Activated CD4-positive, alpha-beta T cell treated with anti-CD3 and anti-CD28 coated beads, Interleukin-2, amount 50 U/mL, for 48 hours (primary cell): Measurements from ENCODE around the gene POMGNT1.
"Not testable (repeated sequence)": the region's sequence is repeated elsewhere in the genome, so short reads cannot be mapped to it uniquely, and the experiment has no call there.

Experiments
- DNase-seq, 2 experiments: peaks; one replicate each; pipeline ENCODE4 v3.0.0-alpha.2; 2020

Gene POMGNT1

DNA sequence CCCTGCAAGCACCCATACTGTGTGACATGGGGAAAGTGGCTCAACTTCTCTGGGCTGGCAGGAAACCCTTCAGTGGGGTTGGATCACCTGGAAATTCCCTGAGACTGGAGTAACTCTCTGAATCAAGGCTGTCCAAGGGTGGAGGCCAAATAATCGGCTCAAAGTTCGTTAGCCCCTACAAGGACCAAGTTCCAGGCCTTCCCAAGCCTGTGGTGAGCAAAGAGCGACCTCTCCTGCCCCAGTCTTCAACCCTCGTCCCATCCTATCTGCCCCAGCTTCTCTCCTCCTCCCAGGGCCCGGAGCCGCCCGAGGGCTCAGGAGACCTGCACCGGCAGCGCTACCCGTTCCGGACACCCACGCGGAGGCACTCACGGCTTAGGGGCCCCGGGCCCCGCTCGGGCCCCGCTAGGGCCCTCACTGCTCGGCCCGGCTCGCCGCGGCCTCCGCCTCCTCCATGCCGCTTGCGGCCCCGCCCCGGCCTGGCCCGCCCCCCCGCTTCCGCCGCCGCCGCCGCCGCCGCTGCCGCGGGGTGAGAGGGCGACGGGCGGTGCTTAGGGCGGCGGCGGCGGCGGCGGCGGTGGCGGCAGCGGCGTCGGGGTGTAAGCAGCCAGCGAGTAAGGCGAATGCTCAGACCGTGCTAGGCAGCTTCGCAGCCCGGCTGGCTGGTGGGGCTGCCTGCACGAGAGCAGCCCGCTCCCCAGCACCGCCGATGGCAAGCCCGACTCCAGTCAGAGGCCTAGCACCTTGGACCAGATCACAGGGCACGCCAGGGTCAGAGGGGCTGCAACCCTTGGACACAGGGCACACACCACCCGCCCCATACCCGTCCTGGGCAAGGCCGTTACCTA lies at the start of gene POMGNT1:
Gene POMGNT1, minus strand, starts transcription at position 471 of the 848 bp plus-strand sequence. CDS start 613 bp downstream, outside the sequence.
- peak; percentile 76 for DNase-seq

DNA sequence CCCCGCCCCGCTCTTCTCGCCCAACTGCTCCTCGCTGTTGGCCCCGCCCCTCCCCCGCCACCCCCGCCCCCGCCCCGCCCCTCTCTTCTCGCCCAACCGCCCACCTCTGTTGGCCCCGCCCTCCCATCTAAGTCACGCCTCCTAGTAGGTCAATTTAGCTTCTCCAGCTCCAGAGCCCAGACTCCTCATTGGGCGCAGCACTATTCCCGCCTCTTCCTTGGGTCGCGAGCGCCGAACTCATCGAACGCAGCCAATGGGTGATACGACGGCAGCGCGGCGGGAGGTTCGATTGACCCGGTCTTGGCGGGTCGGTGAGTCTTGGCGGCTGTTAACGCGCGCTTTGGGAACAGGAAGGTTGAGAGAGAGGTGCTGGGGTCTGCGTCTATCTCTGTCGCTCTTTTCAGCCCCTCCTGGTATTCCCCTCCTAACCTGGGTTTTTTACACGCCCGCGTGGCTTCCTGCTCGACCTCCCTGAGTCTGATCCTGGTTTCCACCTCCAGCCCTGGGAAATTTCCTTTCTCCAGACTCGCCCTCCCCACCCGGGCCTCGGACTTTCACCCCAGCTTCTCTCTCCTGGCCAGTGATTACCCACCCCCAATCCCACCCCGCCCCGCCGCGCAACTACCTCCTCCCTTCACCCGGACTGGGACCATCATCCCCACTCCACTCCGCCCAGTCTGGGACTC lies 49.3 kb upstream of the POMGNT1 start, which contains the start of gene RAD54L:
Gene RAD54L, plus strand, starts transcription at position 328 of the 686 bp plus-strand sequence. CDS start 643 bp downstream, outside the sequence.
- peak; percentile 98 to 99 for DNase-seq

DNA sequence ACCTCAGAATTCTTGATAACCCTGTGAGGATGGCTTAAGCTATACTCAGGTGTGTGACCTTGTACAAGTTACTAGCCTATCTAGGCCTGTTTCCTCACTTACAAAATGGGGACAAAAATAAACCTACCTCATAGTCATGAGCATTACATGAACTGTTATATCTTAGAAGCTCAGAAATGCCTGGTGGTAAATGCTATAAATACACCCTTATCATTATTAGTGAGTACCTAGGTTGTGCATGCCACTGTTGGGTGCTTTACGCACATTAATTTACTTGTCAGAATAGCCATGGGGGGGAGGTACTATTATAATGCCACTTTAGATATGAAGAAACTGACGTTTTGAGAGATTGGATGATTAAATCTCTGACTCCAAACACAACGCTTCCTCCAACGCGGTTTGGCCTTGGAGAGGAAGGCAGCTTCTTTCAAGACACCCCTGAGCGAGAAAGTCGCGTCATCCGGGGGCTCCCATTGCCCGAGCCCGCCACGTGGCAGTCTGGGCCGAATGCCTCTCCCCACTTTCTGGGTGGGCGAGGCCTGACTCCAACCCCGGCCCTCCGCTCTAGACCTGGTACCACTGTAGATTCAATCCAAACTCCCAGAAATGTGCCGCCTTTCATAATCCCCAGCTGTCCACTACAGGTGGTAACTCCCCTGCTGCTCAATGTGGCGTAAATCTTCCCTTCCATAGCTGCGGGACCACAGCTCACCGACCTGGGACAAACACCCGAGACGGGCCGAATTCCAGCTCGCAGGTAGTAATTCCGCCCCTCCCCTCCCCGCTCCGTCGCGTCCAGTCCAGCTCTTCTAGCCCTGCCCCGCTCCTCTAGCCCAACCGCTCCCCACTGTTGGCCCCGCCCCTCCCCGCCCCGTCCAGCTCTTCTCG lies 48.6 kb upstream of the POMGNT1 start:
- DNase-seq = peak; percentile 61 to 71

DNA sequence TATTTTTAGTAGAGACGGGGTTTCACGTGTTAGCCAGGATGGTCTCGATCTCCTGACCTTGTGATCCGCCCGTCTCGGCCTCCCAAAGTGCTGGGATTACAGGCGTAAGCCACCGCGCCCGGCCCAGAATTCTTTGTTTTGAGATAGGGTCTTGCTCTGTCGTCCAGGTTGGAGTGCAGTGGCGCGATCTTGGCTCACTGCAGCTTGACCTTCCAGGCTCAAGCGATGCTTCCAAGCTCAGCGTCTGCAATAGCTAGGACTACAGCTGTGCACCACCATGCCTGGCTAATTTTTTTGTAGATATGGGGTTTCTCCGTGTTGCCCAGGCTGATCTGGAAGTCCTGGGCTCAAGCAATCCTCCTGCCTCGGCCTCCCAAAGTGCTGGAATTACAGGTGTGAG lies 47.9 kb upstream of the POMGNT1 start:
- DNase-seq = not testable (repeated sequence)

DNA sequence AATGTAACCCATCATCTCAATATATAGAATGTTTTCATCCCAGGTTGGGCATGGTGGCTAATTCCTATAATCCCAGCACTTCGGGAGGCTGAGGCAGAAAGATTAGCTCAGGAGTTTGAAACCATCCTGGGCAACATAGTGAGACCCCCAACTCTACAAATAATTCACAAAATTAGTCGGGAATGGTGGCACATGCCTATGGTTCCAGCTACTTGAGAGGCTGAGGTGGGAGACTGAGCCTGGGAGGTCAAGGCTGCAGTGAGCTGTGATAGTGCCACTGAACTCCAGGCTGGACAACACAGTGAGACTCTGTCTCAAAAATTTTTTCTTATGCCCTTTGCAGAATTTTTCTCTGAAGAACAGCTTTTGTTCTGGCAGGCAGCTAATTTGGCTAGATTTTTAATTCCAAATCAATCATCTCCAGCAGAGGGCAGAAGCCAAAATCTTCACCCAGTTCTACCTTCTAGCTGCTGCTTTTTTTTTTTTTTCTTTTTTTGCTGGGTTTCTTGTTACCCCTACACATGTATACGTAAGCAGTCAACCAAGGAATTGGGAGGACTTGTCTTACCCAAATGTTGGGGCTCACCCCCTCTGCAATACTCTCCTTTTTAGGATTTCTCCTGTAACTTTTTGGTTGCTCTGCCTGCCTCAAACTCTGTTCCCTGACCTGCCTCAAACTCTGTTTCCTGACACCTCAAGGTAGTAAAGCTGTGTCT lies 46.6 kb upstream of the POMGNT1 start:
- DNase-seq = no peak

DNA sequence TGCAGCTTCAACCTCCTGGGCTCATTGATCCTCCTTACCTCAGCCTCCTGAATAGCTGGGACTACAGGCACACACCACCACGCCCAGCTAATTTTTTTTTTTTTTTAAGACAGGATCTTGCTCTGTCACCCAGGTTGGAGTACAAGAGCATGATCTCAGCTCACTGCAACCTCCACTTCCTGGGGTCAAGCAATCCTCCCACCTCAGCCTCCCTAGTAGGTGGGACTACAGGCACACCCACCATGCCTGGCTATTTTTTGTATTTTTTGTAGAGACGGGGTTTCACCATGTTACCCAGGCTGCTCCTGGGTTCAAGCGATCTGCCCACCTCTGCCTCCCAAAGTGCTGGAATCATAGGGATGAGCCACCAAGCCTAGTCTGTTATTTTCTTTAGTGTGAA lies 45.6 kb upstream of the POMGNT1 start:
- not testable (repeated sequence) for DNase-seq

DNA sequence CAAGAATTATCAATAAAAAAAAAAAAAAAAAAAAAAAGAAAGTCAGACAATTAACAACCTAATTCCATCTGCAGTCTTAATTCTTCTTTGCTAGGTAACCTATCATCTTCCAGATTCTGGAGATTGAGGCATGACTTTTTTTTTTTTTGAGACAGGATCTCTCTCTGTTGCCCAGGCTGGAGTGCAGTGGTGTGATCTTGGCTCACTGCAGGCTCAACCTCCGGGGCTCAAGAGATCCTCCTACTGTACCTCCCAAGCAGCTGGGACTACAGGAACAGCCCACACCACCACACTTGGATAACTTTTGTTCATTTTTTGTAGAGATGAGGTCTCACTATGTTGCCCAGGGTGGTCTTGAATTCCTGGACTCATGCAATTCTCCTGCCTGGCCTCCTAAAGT lies 44.7 kb upstream of the POMGNT1 start:
- no peak for DNase-seq

DNA sequence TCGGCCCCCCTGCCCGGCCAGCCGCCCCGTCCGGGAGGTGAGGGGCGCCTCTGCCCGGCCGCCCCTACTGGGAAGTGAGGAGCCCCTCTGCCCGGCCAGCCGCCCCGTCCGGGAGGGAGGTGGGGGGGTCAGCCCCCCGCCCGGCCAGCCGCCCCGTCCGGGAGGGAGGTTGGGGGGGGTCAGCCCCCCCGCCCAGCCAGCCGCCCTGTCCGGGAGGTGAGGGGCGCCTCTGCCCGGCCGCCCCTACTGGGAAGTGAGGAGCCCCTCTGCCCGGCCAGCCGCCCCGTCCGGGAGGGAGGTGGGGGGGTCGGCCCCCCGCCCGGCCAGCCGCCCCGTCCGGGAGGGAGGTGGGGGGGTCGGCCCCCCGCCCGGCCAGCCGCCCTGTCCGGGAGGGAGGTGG lies 43.5 kb upstream of the POMGNT1 start:
- DNase-seq = not testable (repeated sequence)

DNA sequence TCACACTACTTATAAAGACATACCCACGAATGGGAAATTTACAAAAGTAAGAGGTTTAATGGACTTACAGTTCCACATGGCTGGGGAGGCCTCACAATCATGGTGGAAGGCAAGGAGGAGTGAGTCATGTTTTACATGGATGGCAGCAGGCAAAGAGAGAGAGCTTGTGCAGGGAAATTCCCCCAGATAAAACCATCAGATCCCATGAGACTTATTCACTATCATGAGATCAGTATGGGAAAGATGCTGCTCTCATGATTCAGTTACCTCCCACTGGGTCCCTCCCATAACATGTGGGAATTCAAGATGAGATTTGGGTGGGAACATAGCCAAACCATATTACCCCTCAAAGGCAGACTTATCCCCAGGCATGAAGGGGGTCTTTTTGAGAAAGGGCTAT lies 40.6 kb upstream of the POMGNT1 start:
- DNase-seq = not testable (repeated sequence)

DNA sequence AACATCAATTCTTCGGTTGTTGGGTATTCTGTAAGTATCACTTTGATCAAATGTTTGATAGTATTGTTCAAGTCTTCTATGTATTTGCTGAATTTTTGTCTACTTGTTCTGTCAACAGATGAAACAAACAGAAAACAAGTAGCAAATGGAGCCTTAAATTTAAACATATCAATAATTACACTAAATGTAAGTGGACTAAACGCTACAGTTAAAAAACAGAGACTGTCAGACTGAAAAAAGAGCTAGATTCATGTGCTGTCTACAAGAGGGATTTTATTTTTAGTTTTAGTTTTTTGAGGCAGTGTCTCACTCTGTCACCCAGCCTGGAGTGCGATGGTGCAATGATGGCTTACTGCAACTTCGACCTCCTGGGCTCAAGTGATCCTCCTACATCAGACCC lies 38.6 kb upstream of the POMGNT1 start:
- DNase-seq = no peak

DNA sequence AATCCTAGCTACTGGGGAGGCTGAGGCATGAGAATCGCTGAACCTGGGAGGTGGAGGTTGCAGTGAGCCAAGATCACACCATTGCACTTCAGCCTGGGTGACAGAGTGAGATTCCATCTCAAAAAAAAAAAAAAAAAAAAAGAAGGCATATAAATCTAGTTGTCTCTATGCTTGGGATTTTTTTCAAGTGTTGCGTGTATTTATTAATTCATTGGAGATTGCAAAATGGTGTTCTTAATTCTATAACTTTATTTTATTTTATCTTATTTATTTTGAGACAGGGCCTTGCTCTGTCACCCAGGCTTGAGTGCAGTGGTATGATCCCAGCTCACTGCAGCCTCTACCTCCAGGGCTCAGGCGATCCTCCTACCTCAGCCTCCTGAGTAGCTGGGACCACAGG lies 33.0 kb upstream of the POMGNT1 start:
- DNase-seq = not testable (repeated sequence)

DNA sequence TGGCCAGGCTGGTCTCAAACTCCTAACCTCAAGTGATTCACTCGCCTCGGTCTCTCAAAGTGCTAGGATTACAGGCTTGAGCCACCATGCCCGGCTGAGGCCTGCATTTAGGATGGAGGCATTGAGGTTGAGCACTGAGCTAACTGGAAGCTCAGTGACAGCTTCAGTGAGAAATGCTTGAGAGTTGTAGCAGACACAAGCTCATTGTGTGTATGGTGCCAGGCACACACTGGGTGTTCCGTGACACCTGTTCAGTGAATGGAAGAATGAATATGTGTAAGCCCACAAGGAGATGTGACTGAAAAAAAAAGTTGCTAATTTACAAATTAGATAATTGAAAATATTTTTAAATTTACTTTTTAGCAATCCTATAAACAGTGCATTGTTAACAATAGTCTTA lies 26.7 kb upstream of the POMGNT1 start:
- no peak for DNase-seq

DNA sequence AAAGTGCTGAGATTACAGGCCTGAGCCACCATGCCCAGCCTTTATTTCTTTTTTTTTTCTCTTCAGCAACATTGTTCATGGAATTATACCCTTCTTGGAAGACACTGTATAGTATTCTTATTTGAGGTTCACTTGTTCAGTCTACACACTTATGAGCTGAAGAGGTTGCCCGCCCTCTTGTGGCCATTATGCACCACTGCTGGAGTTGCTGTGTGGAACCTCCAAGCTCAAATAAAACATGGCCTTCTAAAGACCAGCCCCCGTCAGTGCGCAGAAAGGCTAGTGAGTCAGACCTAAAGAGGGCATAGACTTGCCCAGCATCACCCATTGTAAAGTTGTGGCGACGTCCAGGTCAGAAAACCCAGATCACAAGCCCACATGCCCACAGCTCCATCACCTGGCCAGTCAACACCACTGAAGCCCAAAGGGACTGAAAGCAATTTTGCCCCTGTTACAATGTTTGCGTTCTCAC lies 25.3 kb upstream of the POMGNT1 start:
- peak; percentile 53 to 68 for DNase-seq

DNA sequence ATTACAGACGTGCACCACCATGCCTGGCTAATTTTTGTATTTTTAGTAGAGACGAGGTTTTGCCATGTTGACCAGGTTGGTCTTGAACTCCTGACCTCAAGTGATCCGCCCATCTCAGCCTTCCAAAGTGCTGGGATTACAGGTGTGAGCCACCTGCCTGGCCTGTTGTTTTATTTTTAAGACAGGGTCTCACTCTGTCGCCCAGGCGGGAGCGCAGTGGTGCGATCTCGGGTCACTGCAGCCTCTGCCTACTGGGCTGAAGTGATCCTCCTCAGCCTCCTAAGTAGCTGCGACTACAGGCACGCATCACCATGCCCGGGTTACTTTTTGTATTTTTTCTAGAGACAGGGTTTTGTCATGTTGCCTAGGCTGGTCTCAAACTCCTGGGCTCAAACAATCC lies 24.8 kb upstream of the POMGNT1 start:
- not testable (repeated sequence) for DNase-seq

DNA sequence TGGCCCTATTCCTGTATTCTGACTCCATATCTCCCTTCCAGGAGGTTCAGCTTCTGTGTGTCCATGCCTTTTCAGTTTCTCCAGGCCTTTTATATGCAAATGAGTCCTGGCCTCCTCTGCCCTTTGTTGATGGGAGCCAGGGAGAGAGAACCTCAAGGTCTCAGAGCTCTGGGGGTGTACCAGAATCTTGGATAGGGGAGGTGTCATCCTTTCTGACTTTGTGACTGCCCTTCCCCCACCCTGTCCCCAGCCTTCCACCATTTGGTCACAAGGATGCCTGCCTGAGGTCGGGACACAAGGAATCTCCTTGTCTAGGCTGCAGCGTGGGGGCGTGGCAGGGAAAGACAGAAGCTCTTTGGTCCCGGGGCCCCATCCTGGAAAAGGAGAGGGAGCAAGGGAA lies 23.5 kb upstream of the POMGNT1 start:
- no peak for DNase-seq

DNA sequence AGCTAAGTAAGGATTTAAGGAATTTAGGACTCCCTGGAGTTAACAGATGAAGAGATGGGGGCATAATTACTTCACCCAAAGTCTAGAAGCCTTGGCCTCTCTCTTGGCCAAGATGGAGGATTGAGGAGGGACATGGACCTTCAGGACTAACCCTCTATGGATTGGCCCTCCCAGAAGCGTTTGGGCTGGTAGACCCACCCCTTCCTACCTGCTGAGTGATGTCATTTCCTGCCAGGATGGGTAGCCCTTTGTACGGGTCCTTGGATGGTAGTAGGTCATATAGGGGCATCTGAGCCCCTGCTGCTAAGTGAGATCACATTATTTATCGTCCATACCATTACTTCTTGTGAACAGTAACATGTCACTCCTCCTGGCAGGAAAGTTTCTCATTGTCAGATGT lies 22.6 kb upstream of the POMGNT1 start:
- no peak for DNase-seq

DNA sequence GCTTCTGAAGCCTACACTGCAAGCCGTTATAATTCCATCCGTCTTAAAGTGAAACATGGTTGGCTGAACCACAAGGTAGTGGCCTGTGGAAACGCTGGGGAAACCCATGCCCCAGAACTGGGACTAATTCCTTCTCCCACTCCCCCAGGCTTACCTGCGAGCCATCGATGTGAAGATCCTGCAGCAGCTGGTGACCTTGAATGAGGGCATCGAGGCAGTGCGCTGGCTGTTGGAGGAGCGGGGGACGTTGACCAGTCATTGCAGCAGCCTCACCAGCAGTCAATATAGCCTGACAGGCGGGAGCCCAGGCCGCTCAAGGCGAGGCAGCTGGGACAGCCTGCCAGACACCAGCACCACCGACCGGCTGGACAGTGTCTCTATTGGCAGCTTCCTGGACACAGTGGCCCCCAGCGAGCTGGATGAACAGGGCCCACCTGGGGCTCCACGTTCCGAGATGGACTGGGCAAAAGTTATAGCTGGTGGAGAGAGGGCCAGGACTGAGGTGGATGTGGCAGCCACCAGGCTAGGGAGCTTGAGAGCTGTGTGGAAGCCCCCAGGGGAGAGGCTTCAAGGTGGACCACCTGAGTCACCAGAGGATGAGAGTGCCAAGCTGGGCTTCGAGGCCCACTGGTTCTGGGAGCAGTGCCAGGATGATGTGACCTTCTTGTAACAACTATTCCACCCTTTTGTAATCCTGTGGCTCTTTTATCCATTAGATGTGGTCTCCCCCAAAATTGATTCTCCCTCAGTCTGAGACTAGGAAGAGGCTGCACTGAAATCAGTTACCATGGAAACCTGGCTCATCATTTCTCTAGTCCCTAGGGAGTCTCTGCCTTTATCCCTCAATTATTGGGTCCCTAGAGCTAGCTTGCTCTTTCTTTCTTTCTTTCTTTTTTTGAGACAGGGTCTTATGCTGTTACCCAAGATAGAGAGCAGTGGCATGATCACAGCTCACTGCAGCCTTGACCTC lies 21.6 kb upstream of the POMGNT1 start:
- no peak for DNase-seq

DNA sequence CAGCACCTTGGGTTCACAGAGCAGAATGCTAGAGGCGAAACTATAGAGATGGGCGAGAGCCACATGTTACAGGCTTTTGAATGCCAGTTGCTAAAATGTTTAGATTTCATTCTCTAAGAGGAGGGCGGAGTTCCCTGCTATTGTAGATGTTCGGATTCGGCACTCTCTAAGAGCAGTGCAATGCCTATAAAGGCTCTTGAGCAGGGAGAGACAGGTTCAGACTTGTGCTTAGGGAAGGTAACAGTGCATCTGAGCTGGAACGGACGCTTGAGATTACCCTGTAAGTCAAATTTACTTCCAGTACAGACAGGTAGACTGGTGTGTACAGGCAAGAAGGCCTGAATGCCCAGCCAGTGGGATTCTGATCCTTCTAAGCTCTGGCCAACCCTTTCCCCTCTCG lies 20.2 kb upstream of the POMGNT1 start:
- DNase-seq = no peak

DNA sequence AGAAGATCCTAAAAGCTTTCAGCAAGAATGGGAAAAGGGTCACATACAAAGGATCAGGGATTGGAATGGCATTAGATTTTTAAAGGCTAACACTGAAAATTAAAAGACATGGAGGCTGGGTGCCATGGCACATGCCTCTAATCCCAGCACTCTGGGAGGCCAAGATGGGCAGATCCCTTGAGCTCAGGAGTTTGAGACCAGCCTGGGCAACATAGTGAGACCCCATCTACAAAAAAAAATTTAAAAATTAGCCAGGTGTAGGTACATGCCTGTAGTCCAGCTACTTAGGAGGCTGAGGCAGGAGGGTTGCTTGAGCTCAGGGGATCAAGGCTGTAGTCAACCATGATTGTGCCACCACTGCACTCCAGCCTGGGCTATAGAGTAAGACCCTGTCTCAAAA lies 17.3 kb upstream of the POMGNT1 start:
- no peak for DNase-seq

DNA sequence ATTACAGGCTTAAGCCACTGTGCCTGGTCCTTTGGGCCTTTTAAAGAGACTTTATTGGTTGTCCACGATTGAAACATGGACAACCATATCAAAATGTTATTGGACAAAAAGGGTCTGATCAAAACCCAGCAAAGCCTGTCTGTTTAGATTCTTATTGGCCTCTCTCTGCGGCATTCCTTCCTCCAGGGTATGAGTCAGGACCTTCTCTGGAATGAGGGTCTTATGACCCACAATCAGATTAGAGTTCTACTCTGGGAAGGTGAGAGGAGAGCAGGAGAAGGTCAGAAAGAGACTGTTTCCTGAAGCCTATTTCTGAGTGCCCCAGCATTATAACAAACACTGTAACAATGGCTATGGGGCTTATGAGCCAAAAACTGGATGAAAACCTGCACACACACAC lies 12.8 kb upstream of the POMGNT1 start:
- DNase-seq = no peak

DNA sequence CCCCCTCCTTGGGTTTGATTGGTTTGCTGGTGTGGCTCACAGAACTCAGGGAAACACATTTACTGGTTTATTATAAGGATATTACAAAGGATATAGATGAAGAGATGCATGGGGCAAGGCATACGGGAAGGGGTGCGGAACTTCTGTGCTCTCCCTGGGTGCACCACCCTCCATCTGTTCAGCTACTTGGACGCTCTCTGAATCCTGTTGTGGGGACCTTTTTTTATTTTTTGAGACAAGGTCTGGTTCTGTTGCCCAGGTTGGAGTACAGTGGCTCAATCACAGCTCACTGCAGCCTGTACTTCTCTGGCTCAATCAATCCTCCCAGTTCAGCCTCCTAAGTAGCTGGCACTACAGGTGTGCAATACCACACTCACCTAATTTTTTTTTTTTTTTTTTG lies 12.3 kb upstream of the POMGNT1 start:
- no peak for DNase-seq
